ENCODE results near the gene PTPRG. TPM values are rescaled to one million over a fixed set of nuclear protein-coding genes. Genes with fewer than 3 reads are reported as not detected.
"Not testable (repeated sequence)": the region's sequence is repeated elsewhere in the genome, so short reads cannot be mapped to it uniquely, and the experiment has no call there.

Gene PTPRG
- total and polyA plus RNA-seq, 2 of the 13 experiments (the other 11 are each of a cell fraction or from before 2014, with no cell fraction given): 8.0 to 25.3 TPM

- POLR2A ChIA-PET: no interaction called here
These were observed 154.6 kb downstream of the PTPRG start for GRCh38 chr3:61715886-61716527.

DNA sequence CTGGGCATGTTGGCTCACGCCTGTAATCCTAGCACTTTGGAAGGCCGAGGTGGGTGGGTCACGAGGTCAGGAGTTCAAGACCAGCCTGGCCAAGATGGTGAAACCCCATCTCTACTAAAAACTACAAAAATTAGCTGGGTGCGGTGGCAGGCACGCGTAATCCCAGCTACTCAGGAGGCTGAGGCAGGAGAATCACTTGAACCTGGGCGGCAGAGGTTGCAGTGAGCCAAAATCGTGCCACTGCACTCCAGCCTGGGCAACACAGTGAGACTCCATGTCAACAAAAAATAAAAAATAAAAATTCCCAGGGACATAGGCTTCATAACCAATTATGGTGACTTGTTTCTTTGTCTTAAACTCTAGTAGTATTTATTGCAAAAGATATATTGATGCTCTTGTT lies 155.3 kb downstream of the PTPRG start:
- POLR2A ChIA-PET; CTCF ChIA-PET (ENCODE audit: low intra/inter-chr PET ratio, low total read pairs); H3K4me3 ChIP-seq (replicated peaks in 1 of 3; ENCODE audit: insufficient read depth in 1 of 3, low read depth in 2 of 3, low read length in 3 of 3); intact Hi-C loops (cut with micrococcal nuclease; ENCODE audit: unreplicated experiment); H3K79me2 ChIP-seq (ENCODE audit: insufficient read depth, low read length); BruUV-seq (replicated peaks); H3K27ac ChIP-seq (ENCODE audit: extremely low read length, insufficient read depth, low read length); H3K9me3 ChIP-seq (ENCODE audit: low read length); H2AFZ ChIP-seq (ENCODE audit: low read length); DNase-seq (ENCODE audit: low spot score); ATAC-seq; FAIRE-seq; H3K4me1 ChIP-seq (ENCODE audit: insufficient read depth, low read length); H3K27me3 ChIP-seq (ENCODE audit: control insufficient read depth in 1 of 2, insufficient read depth in 2 of 2, low read length in 2 of 2); H3K9ac ChIP-seq (ENCODE audit: insufficient read depth, low read depth, low read length); H4K20me1 ChIP-seq (ENCODE audit: insufficient read depth, low read length); H3K4me2 ChIP-seq (ENCODE audit: low read depth, low read length); H3K36me3 ChIP-seq (replicated peaks in 1 of 2; ENCODE audit: control insufficient read depth in 1 of 2, insufficient read depth in 2 of 2, low read length in 2 of 2); in situ Hi-C loops (cut with HindIII; ENCODE audit: extremely low pct_ligation_motif_present, low pct_unique_long_range_greater_than_20kb): not testable (repeated sequence)
- 95% methylated on average over 8 of the region's 8 CpGs for WGBS (ENCODE audit: low lambda C conversion rate)

More at GRCh38 chr3:61715886-61716527, 154.6 kb downstream of the PTPRG start:
- 97% methylated on average over 4 of the region's 4 CpGs for WGBS (ENCODE audit: low lambda C conversion rate)
- Histone ChIP-seq H4K20me1 (ENCODE audit: insufficient read depth, low read length) (no peaks in the 10 kb centered on the region), H3K79me2 (ENCODE audit: insufficient read depth, low read length) (peaks cover 2% of the 10 kb centered on the region), H3K36me3 (replicated peaks in 1 of 2; ENCODE audit: control insufficient read depth in 1 of 2, insufficient read depth in 2 of 2, low read length in 2 of 2) (no peaks in the 10 kb centered on the region), H3K27ac (ENCODE audit: extremely low read length, insufficient read depth, low read length) (no peak overlapping the region), H3K9ac (ENCODE audit: insufficient read depth, low read depth, low read length) (no peak overlapping the region), H3K27me3 (ENCODE audit: control insufficient read depth in 1 of 2, insufficient read depth in 2 of 2, low read length in 2 of 2) (no peaks in the 10 kb centered on the region), H3K4me3 (replicated peaks in 1 of 3; ENCODE audit: insufficient read depth in 1 of 3, low read depth in 2 of 3, low read length in 3 of 3) (no peak overlapping the region), H3K9me3 (ENCODE audit: low read length) (no peaks in the 10 kb centered on the region), H3K4me2 (ENCODE audit: low read depth, low read length) (no peak overlapping the region), H2AFZ (ENCODE audit: low read length) (no peak overlapping the region), H3K4me1 (ENCODE audit: insufficient read depth, low read length) (no peaks in the 10 kb centered on the region)
- DNase-seq (ENCODE audit: low spot score) (no peak), ATAC-seq (no peak), FAIRE-seq (no peak)
- intact Hi-C loops (cut with micrococcal nuclease; ENCODE audit: unreplicated experiment): no loop called here
- BruUV-seq (replicated peaks): no TSS peak
- in situ Hi-C loops (cut with HindIII; ENCODE audit: extremely low pct_ligation_motif_present, low pct_unique_long_range_greater_than_20kb): no loop called here
- no peak for TF ChIP-seq JUN (CRISPR knock-in tag; IDR thresholded peaks at IDR 0.05)
- TF ChIP-seq ZNF674 (CRISPR knock-in tag; IDR thresholded peaks at IDR 0.05; ENCODE audit: low read depth): no peak
- TF ChIP-seq MBNL3 (CRISPR knock-in tag; conservative IDR thresholded peaks at IDR 0.05): no peak
- TF ChIP-seq, protein P1, sequence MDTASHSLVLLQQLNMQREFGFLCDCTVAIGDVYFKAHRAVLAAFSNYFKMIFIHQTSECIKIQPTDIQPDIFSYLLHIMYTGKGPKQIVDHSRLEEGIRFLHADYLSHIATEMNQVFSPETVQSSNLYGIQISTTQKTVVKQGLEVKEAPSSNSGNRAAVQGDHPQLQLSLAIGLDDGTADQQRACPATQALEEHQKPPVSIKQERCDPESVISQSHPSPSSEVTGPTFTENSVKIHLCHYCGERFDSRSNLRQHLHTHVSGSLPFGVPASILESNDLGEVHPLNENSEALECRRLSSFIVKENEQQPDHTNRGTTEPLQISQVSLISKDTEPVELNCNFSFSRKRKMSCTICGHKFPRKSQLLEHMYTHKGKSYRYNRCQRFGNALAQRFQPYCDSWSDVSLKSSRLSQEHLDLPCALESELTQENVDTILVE (CRISPR knock-in tag; IDR thresholded peaks at IDR 0.05): no peak
- no peak for TF ChIP-seq CAMTA2 (CRISPR knock-in tag; IDR thresholded peaks at IDR 0.05; ENCODE audit: borderline replicate concordance)
- no peak for TF ChIP-seq ZNF530 (CRISPR knock-in tag; IDR thresholded peaks at IDR 0.05; ENCODE audit: low read depth)
- CTCF ChIA-PET (ENCODE audit: low intra/inter-chr PET ratio, low total read pairs): no interaction called here

All from HepG2 (cell line).